CD4-positive, alpha-beta T cell (primary cell): ENCODE data around the gene ZNF91. TPM values are rescaled to one million over a fixed set of nuclear protein-coding genes. Genes with fewer than 3 reads are reported as not detected.
"Not testable (repeated sequence)": the region's sequence is repeated elsewhere in the genome, so short reads cannot be mapped to it uniquely, and the experiment has no call there.

ENCODE experiments used
- ATAC-seq: fragments of 200-7000 bp; cut with Tn5 transposase; one replicate; pipeline ENCODE4 v1.10.0; 2022; ENCODE audit warnings: mild to moderate bottlenecking; ENCODE audit not compliant: poor library complexity
- CTCF ChIA-PET: fragments of 350-600 bp; sonication (Branson Sonifier 250); formaldehyde crosslinking; loops from one replicate; lab custom pipeline; 2021; ENCODE audit warnings: antibody characterized with exemption, inconsistent platforms; lab: Charles Lee
- POLR2A ChIA-PET: fragments of 350-600 bp; sonication (Branson Sonifier 250); formaldehyde crosslinking; loops from one replicate; lab custom pipeline; 2021; ENCODE audit warnings: antibody characterized with exemption, inconsistent platforms; lab: Charles Lee
- DNase-seq, 14 experiments: peaks; one replicate each; pipeline ENCODE4 v3.0.0-alpha.2; 2013 to 2020; ENCODE audit warnings: mixed read lengths in 2 of 14
- H3K27ac ChIP-seq, 2 donors: one replicate each; pipeline versions ENCODE4 v1.5.1 to v1.7.0; 2013; ENCODE audit warnings: low read length in 2 of 2, low read depth in 1 of 2, mild to moderate bottlenecking in 1 of 2
- H3K27me3 ChIP-seq, 2 experiments: 1 replicate in 1 of 2; 2 replicates in 1 of 2; pipeline versions ENCODE4 v1.6.1 to v1.7.0; 2013; ENCODE audit warnings: low read length in 2 of 2, control low read depth in 1 of 2, mild to moderate bottlenecking in 1 of 2, moderate library complexity in 1 of 2; ENCODE audit not compliant: insufficient read depth in 2 of 2, control insufficient read depth in 1 of 2
- H3K36me3 ChIP-seq: one replicate; pipeline ENCODE4 v1.6.1; 2013; ENCODE audit warnings: low read length, control low read depth; ENCODE audit not compliant: insufficient read depth
- H3K4me1 ChIP-seq: one replicate; pipeline ENCODE4 v1.6.1; 2013; ENCODE audit warnings: low read length, control low read depth; ENCODE audit not compliant: insufficient read depth
- H3K4me3 ChIP-seq: one replicate; pipeline ENCODE4 v1.5.1; 2013; ENCODE audit warnings: mild to moderate bottlenecking, low read length, moderate library complexity
- H3K9me3 ChIP-seq, 2 experiments: 1 replicate in 1 of 2; 2 replicates in 1 of 2; pipeline versions ENCODE4 v1.6.1 to v1.7.0; 2013; ENCODE audit warnings: low read length in 2 of 2, mild to moderate bottlenecking in 2 of 2, control low read depth in 1 of 2, moderate library complexity in 1 of 2; ENCODE audit not compliant: control insufficient read depth in 1 of 2, insufficient read depth in 1 of 2
- H3K27ac Mint-ChIP-seq: one replicate; pipeline ENCODE4 v1.8.0; 2020; ENCODE audit warnings: mixed read lengths
- H3K27me3 Mint-ChIP-seq: one replicate; pipeline ENCODE4 v1.8.0; 2021; ENCODE audit warnings: mixed read lengths
- H3K36me3 Mint-ChIP-seq: one replicate; pipeline ENCODE4 v1.8.0; 2021; ENCODE audit warnings: low read depth, mixed read lengths
- H3K4me1 Mint-ChIP-seq: one replicate; pipeline ENCODE4 v1.8.0; 2021; ENCODE audit warnings: low read depth, mixed read lengths
- H3K4me3 Mint-ChIP-seq: one replicate; pipeline ENCODE4 v1.8.0; 2020; ENCODE audit warnings: mild to moderate bottlenecking, mixed read lengths
- H3K9me3 Mint-ChIP-seq: one replicate; pipeline ENCODE4 v1.8.0; 2020; ENCODE audit warnings: mixed read lengths
- CTCF ChIP-seq: fragments of 200-600 bp; IDR thresholded peaks from one replicate; pipeline ENCODE4 v1.8.0; 2022; ENCODE audit warnings: antibody characterized with exemption, mild to moderate bottlenecking
- intact Hi-C, 2 experiments: fragments of 100-400 bp; cut with DNase I in 1 of 2; cut with micrococcal nuclease in 1 of 2; formaldehyde crosslinking; loops; one replicate each; pipeline versions ENCODE4 v1.15.1 to v1.9.0; 2023 to 2025; cut with DNase I, micrococcal nuclease
- total RNA-seq, 174 experiments: library from RNA in 2 of 174; stranded (reverse) in 2 of 174; gene quantifications; one replicate each; pipeline ENCODE4 v1.2.3 and lab custom pipeline; 2021 to 2026

The ZNF91 gene
- total RNA-seq, 2 experiments from 2014 or later, result 95.5 to 99.3 TPM

- H3K36me3 Mint-ChIP-seq, ATAC-seq, H3K4me1 Mint-ChIP-seq, H3K27me3 ChIP-seq, H3K36me3 ChIP-seq, H3K4me3 Mint-ChIP-seq, intact Hi-C loops, POLR2A ChIA-PET, H3K27me3 Mint-ChIP-seq, H3K27ac ChIP-seq, H3K4me3 ChIP-seq, H3K4me1 ChIP-seq, CTCF ChIA-PET, DNase-seq, H3K27ac Mint-ChIP-seq: not testable (repeated sequence)
- peaks cover 15% of the 10 kb centered on the region for H3K9me3 Mint-ChIP-seq
- peaks cover 2 to 19% of the 10 kb centered on the region in 2 experiments for H3K9me3 ChIP-seq
Observed at GRCh38 chr19:23318941-23319340, 76.3 kb downstream of the ZNF91 start.

DNA sequence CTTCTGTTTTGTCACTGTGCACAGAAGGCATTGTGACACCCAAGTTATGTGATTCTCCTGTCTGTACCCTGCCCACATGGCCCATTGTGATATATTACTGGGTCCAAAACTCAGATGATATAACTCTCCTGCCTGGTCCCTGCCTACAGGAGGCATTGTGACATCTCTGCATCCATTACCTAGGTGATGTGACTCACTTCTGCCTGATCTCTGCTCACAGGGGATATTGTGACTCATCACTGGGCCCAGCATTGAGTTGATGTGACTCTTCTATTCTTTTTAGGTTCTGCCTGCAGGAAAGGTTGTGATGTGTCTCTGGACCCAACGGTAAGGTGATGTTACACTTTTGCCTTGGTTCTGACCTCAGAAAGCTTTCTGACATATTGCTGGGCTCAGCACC lies 77.1 kb downstream of the ZNF91 start:
- Histone ChIP-seq H3K36me3 (no peaks in the 10 kb centered on the region), H3K27ac (no peak overlapping the region), H3K4me3 (no peak overlapping the region), H3K27me3 (no peaks in the 10 kb centered on the region), H3K9me3 (peaks cover 0 to 12% of the 10 kb centered on the region in 2 experiments), H3K4me1 (no peaks in the 10 kb centered on the region)
- Mint-ChIP-seq H3K27ac (no peak overlapping the region), H3K9me3 (peaks cover 17% of the 10 kb centered on the region), H3K27me3 (no peaks in the 10 kb centered on the region), H3K4me1 (no peaks in the 10 kb centered on the region), H3K4me3 (no peak overlapping the region), H3K36me3 (no peaks in the 10 kb centered on the region)
- CTCF ChIA-PET, result no interaction called here
- POLR2A ChIA-PET, result no interaction called here
- ATAC-seq, result no peak
- DNase-seq, result no peak
- no peak for TF ChIP-seq CTCF
- intact Hi-C loops, result no loop called here

GRCh38 chr19:23315286-23315685 lies 80.0 kb downstream of the ZNF91 start:
- no peak overlapping the region for H3K27ac ChIP-seq
- intact Hi-C loops, result no loop called here
- CTCF ChIA-PET, result no interaction called here

More at GRCh38 chr19:23315286-23315685, 80.0 kb downstream of the ZNF91 start:
- no peak overlapping the region for H3K27ac Mint-ChIP-seq
- Histone ChIP-seq H3K9me3 (peaks cover 0 to 6% of the 10 kb centered on the region in 2 experiments), H3K27me3 (no peaks in the 10 kb centered on the region), H3K36me3 (no peaks in the 10 kb centered on the region), H3K4me3 (no peak overlapping the region), H3K4me1 (no peaks in the 10 kb centered on the region)
- H3K36me3 Mint-ChIP-seq, result no peaks in the 10 kb centered on the region
- ATAC-seq, result no peak
- POLR2A ChIA-PET, result no interaction called here
- no peaks in the 10 kb centered on the region for H3K27me3 Mint-ChIP-seq
- DNase-seq, result no peak
- no peaks in the 10 kb centered on the region for H3K4me1 Mint-ChIP-seq
- peaks cover 14% of the 10 kb centered on the region for H3K9me3 Mint-ChIP-seq
- no peak overlapping the region for H3K4me3 Mint-ChIP-seq
- TF ChIP-seq CTCF, result no peak
